GM23248 (cell line): ENCODE measurements around the gene CFAP74.

Source experiments
- EZH2 ChIP-seq: fragments of 200-600 bp; sonication (generic); IDR thresholded peaks from 2 replicates; pipeline ENCODE4 v1.6.1; 2018; ENCODE audit warnings: antibody characterized with exemption, mild to moderate bottlenecking; ENCODE audit not compliant: insufficient read depth, poor library complexity, severe bottlenecking
- EZH2phosphoT487 ChIP-seq: fragments of 200-600 bp; sonication (generic); IDR thresholded peaks from 2 replicates; pipeline ENCODE4 v1.6.1; 2018; ENCODE audit warnings: antibody characterized with exemption, moderate library complexity, mild to moderate bottlenecking, low read depth; ENCODE audit not compliant: insufficient read depth

- TF ChIP-seq EZH2 (no peak), EZH2phosphoT487 (no peak)
Measured at GRCh38 chr1:1893997-1894353, 109.6 kb downstream of the CFAP74 start.
